IMR-90 (cell line): ENCODE measurements around the gene IYD. TPM values are rescaled to one million over a fixed set of nuclear protein-coding genes. Genes with fewer than 3 reads are reported as not detected.

Source experiments
- ATAC-seq: fragments of 200-7000 bp; cut with Tn5 transposase; 2 replicates; pipeline ENCODE4 v1.9.1; 2020; ENCODE audit warnings: low read depth, mild to moderate bottlenecking, moderate library complexity
- BruUV-seq: library from RNA; stranded (reverse); fragments of 400-500 nt; replicated peaks from 2 replicates; lab custom pipeline; 2021; lab: Mats Ljungman, UMichigan
- CTCF ChIA-PET: fragments of 300-600 bp; formaldehyde crosslinking; extraction: SDS; loops from one replicate; lab custom pipeline; 2021; ENCODE audit warnings: antibody characterized with exemption; lab: Yijun Ruan, JAX
- POLR2A ChIA-PET: fragments of 300-600 bp; sonication (Branson Sonifier 250); formaldehyde crosslinking; loops from one replicate; lab custom pipeline; 2022; ENCODE audit warnings: antibody characterized with exemption; ENCODE audit not compliant: unreplicated experiment; lab: Charles Lee
- DNase-seq: peaks from one replicate; pipeline ENCODE4 v3.0.0; 2013
- H2AFZ ChIP-seq: replicated peaks from 2 replicates; pipeline ENCODE3; 2013; ENCODE audit warnings: low read length, mild to moderate bottlenecking; ENCODE audit not compliant: poor library complexity
- H2AK5ac ChIP-seq: 2 replicates; pipeline ENCODE4 v1.6.1; 2013; ENCODE audit warnings: low read depth, low read length, inconsistent platforms
- H2AK9ac ChIP-seq: replicated peaks from 2 replicates; pipeline ENCODE3; 2013; ENCODE audit warnings: mild to moderate bottlenecking, low read depth, low read length, moderate library complexity; ENCODE audit not compliant: poor library complexity
- H2BK120ac ChIP-seq: 2 replicates; pipeline ENCODE4 v1.6.1; 2013; ENCODE audit warnings: low read depth, low read length, inconsistent platforms
- H2BK15ac ChIP-seq: 3 replicates; pipeline ENCODE4 v1.6.1; 2013; ENCODE audit warnings: low read depth, low read length, inconsistent platforms
- H2BK20ac ChIP-seq: 2 replicates; pipeline ENCODE4 v1.6.1; 2013; ENCODE audit warnings: low read depth, mild to moderate bottlenecking, inconsistent platforms, low read length, moderate library complexity
- H2BK5ac ChIP-seq: 2 replicates; pipeline ENCODE4 v1.6.1; 2013; ENCODE audit warnings: mild to moderate bottlenecking, low read depth, low read length, inconsistent platforms; ENCODE audit not compliant: poor library complexity, severe bottlenecking
- H3K14ac ChIP-seq: replicated peaks from 2 replicates; pipeline ENCODE4 v1.6.1; 2013; ENCODE audit warnings: low read depth, low read length, inconsistent platforms
- H3K18ac ChIP-seq: 2 replicates; pipeline ENCODE4 v1.6.1; 2013; ENCODE audit warnings: low read depth, low read length, control low read depth
- H3K23ac ChIP-seq: 2 replicates; pipeline ENCODE4 v1.6.1; 2013; ENCODE audit warnings: low read depth, low read length, inconsistent platforms
- H3K27ac ChIP-seq: 2 replicates; pipeline ENCODE4 v1.5.1; 2013; ENCODE audit warnings: mild to moderate bottlenecking, control low read depth, low read length; ENCODE audit not compliant: insufficient read depth
- H3K27me3 ChIP-seq: 2 replicates; pipeline ENCODE4 v1.6.1; 2013; ENCODE audit warnings: low read length; ENCODE audit not compliant: control insufficient read depth, insufficient read depth
- H3K36me3 ChIP-seq: 2 replicates; pipeline ENCODE4 v1.6.1; 2013; ENCODE audit warnings: low read length, mixed read lengths; ENCODE audit not compliant: control insufficient read depth, insufficient read depth
- H3K4ac ChIP-seq: 2 replicates; pipeline ENCODE4 v1.6.1; 2013; ENCODE audit warnings: low read depth, low read length, inconsistent platforms
- H3K4me1 ChIP-seq: 2 replicates; pipeline ENCODE4 v1.6.1; 2013; ENCODE audit warnings: low read length, mixed read lengths; ENCODE audit not compliant: control insufficient read depth, insufficient read depth
- H3K4me2 ChIP-seq: 2 replicates; pipeline ENCODE4 v1.6.1; 2013; ENCODE audit warnings: low read depth, mild to moderate bottlenecking, control low read depth, low read length, moderate library complexity
- H3K4me3 ChIP-seq: 2 replicates; pipeline ENCODE4 v1.5.1; 2013; ENCODE audit warnings: low read depth, mild to moderate bottlenecking, control low read depth, low read length, moderate library complexity; ENCODE audit not compliant: insufficient read depth
- H3K56ac ChIP-seq: 2 replicates; pipeline ENCODE4 v1.6.1; 2013; ENCODE audit warnings: low read length, inconsistent platforms; ENCODE audit not compliant: insufficient read depth; ENCODE audit errors: extremely low read depth
- H3K79me1 ChIP-seq, 2 experiments: 2 replicates each; pipeline ENCODE4 v1.6.1; 2013; ENCODE audit warnings: low read length in 2 of 2, inconsistent platforms in 1 of 2, low read depth in 1 of 2
- H3K9ac ChIP-seq: 2 replicates; pipeline ENCODE4 v1.6.1; 2013; ENCODE audit warnings: low read depth, low read length, control low read depth
- H3K9me1 ChIP-seq: 2 replicates; pipeline ENCODE4 v1.6.1; 2013; ENCODE audit warnings: low read length, inconsistent platforms; ENCODE audit not compliant: insufficient read depth
- H3K9me3 ChIP-seq: 2 replicates; pipeline ENCODE4 v1.6.1; 2013; ENCODE audit warnings: low read length; ENCODE audit not compliant: control insufficient read depth, insufficient read depth
- H4K20me1 ChIP-seq: 2 replicates; pipeline ENCODE4 v1.6.1; 2013; ENCODE audit warnings: low read length, inconsistent platforms; ENCODE audit not compliant: insufficient read depth
- H4K5ac ChIP-seq: 2 replicates; pipeline ENCODE4 v1.6.1; 2013; ENCODE audit warnings: mild to moderate bottlenecking, low read depth, low read length, control low read depth
- H4K8ac ChIP-seq, 2 experiments: 2 replicates each; pipeline ENCODE4 v1.6.1; 2013; ENCODE audit warnings: low read depth in 2 of 2, low read length in 2 of 2, control low read depth in 1 of 2, inconsistent platforms in 1 of 2
- H4K91ac ChIP-seq: 2 replicates; pipeline ENCODE4 v1.6.1; 2013; ENCODE audit warnings: low read depth, low read length, inconsistent platforms; ENCODE audit not compliant: insufficient read depth
- BHLHE40 ChIP-seq: fragments of 150-350 bp; IDR thresholded peaks from 2 replicates; pipeline ENCODE4 v1.6.1; 2016; ENCODE audit warnings: mild to moderate bottlenecking, low read depth, low read length
- CHD1 ChIP-seq: IDR thresholded peaks from 2 replicates; pipeline ENCODE4 v1.6.1; 2012; ENCODE audit warnings: low read depth, low read length, improper control_type of control experiment
- CTCF ChIP-seq: conservative IDR thresholded peaks from 2 replicates; pipeline ENCODE4 v1.5.1; 2012; ENCODE audit warnings: mild to moderate bottlenecking, low read depth, low read length, improper control_type of control experiment
- ELK1 ChIP-seq: fragments of 150-350 bp; IDR thresholded peaks from 2 replicates; pipeline ENCODE4 v1.6.1; 2016; ENCODE audit warnings: low read depth, mild to moderate bottlenecking, low read length, moderate library complexity, borderline replicate concordance
- FOS ChIP-seq: fragments of 150-350 bp; IDR thresholded peaks from 2 replicates; pipeline ENCODE4 v1.6.1; 2016; ENCODE audit warnings: low read depth, low read length
- MAFK ChIP-seq: IDR thresholded peaks from 2 replicates; pipeline ENCODE4 v1.6.1; 2012; ENCODE audit warnings: low read depth, low read length, improper control_type of control experiment
- MAZ ChIP-seq: IDR thresholded peaks from 2 replicates; pipeline ENCODE4 v1.6.1; 2012; ENCODE audit warnings: low read depth, mild to moderate bottlenecking, low read length, improper control_type of control experiment, moderate library complexity, borderline replicate concordance
- MXI1 ChIP-seq: IDR thresholded peaks from 2 replicates; pipeline ENCODE4 v1.6.1; 2012; ENCODE audit warnings: low read depth, mild to moderate bottlenecking, low read length, moderate library complexity, borderline replicate concordance
- NFE2L2 ChIP-seq: fragments of 150-350 bp; IDR thresholded peaks from 2 replicates; pipeline ENCODE4 v1.6.1; 2016; ENCODE audit warnings: low read depth, mild to moderate bottlenecking, low read length
- RAD21 ChIP-seq: IDR thresholded peaks from 2 replicates; pipeline ENCODE4 v1.6.1; 2012; ENCODE audit warnings: low read length, improper control_type of control experiment
- RCOR1 ChIP-seq: IDR thresholded peaks from 2 replicates; pipeline ENCODE4 v1.6.1; 2012; ENCODE audit warnings: mild to moderate bottlenecking, low read length, improper control_type of control experiment; ENCODE audit not compliant: insufficient replicate concordance
- SMC3 ChIP-seq: fragments of 150-350 bp; IDR thresholded peaks from 2 replicates; pipeline ENCODE4 v1.6.1; 2016; ENCODE audit warnings: low read depth, mild to moderate bottlenecking, antibody characterized with exemption, low read length, moderate library complexity
- WGBS, 2 experiments: methylation state at CpG; one replicate each; pipeline versions ENCODE4 v1.1.5 to v1.1.7; 2013; ENCODE audit warnings: missing lambda C conversion rate in 2 of 2; ENCODE audit not compliant: insufficient read length in 1 of 2; ENCODE audit errors: extremely low coverage in 2 of 2; 5-methylcytosine and 5-hydroxymethylcytosine counted together
- dilution Hi-C: fragments of 300-500 bp; cut with HindIII; formaldehyde crosslinking; loops from one replicate; pipeline ENCODE4 v1.14.3; 2018; ENCODE audit warnings: low sequenced_read_pairs; ENCODE audit not compliant: unreplicated experiment
- in situ Hi-C: fragments of 300-500 bp; cut with MboI; formaldehyde crosslinking; loops from 3 replicates; pipeline ENCODE4 v1.14.3; 2019; ENCODE audit warnings: low sequenced_read_pairs, inconsistent platforms, mixed read lengths
- intact Hi-C: fragments of 100-400 bp; cut with micrococcal nuclease; formaldehyde crosslinking; loops from 2 replicates; pipeline ENCODE4 v1.10.0; 2022
- polyA plus RNA-seq, 3 experiments: library from polyadenylated mRNA; depleted of rRNA; stranded (reverse); fragments of >200 nt; gene quantifications; 2 replicates each; pipeline ENCODE4 v1.2.3, GENCODE V29; 2012; ENCODE audit warnings: low replicate concordance in 1 of 3
- total RNA-seq: library from RNA; depleted of rRNA; stranded (reverse); fragments of >200 nt; gene quantifications from 2 replicates; pipeline ENCODE4 v1.2.3, GENCODE V29; 2012

IYD gene
- total and polyA plus RNA-seq, 2 of the 4 experiments (the other 2 are of a cell fraction): not detected

- no peak overlapping the region for H2AK5ac ChIP-seq
- H4K91ac ChIP-seq: no peak overlapping the region
- no peak for ATAC-seq
- H3K4me1 ChIP-seq: no peaks in the 10 kb centered on the region
- no peaks in the 10 kb centered on the region for H3K36me3 ChIP-seq
- ChIA-PET CTCF (no interaction called here), POLR2A (no interaction called here)
- H3K27ac ChIP-seq: no peak overlapping the region
- no peak overlapping the region for H3K4me2 ChIP-seq
- H3K9me3 ChIP-seq: no peaks in the 10 kb centered on the region
- H3K79me1 ChIP-seq: no peaks in the 10 kb centered on the region
- TF ChIP-seq RAD21 (no peak), BHLHE40 (no peak), NFE2L2 (no peak), MXI1 (no peak), CHD1 (no peak), RCOR1 (no peak), MAZ (no peak), CTCF (no peak), ELK1 (no peak), FOS (no peak), SMC3 (no peak), MAFK (no peak)
- no peak overlapping the region for H2BK120ac ChIP-seq
- H3K14ac ChIP-seq: no peak overlapping the region
- H2BK5ac ChIP-seq: no peak overlapping the region
- H2BK15ac ChIP-seq: no peak overlapping the region
- WGBS, 2 experiments: 70% methylated on average over 10 of the region's 12 CpGs; no CpG with 5 or more reads in 1 of the 2 experiments
- no peak overlapping the region for H2AFZ ChIP-seq
- no peak overlapping the region for H3K4me3 ChIP-seq
- H3K23ac ChIP-seq: no peak overlapping the region
- H3K27me3 ChIP-seq: peaks cover 1% of the 10 kb centered on the region; the same call in 1 of the 2 replicates
- H3K9ac ChIP-seq: no peak overlapping the region
- H4K8ac ChIP-seq: no peak overlapping the region
- no peaks in the 10 kb centered on the region for H4K20me1 ChIP-seq
- no TSS peak for BruUV-seq
- no peak for DNase-seq
- in situ Hi-C loops: no loop called here
- no peak overlapping the region for H3K56ac ChIP-seq
- intact Hi-C loops: no loop called here
- no peak overlapping the region for H3K18ac ChIP-seq
- dilution Hi-C loops: no loop called here
- no peak overlapping the region for H2AK9ac ChIP-seq
- H2BK20ac ChIP-seq: no peak overlapping the region
- H3K9me1 ChIP-seq: no peaks in the 10 kb centered on the region
- no peak overlapping the region for H3K4ac ChIP-seq
- no peak overlapping the region for H4K5ac ChIP-seq
These were observed 1.3 kb downstream of the IYD start for GRCh38 chr6:150370112-150370511.
